GM12878 (cell line): Measurements from ENCODE around the gene PRDM16. TPM values are rescaled to one million over a fixed set of nuclear protein-coding genes. Genes with fewer than 3 reads are reported as not detected.

Experiments used
- ATAC-seq: fragments of 200-7000 bp; cut with Tn5 transposase; 3 replicates; pipeline ENCODE4 v1.9.1; 2020; ENCODE audit warnings: mild to moderate bottlenecking, moderate library complexity
- BruUV-seq: library from RNA; stranded (reverse); fragments of 400-500 nt; replicated peaks from 2 replicates; lab custom pipeline; 2021; lab: Mats Ljungman, UMichigan
- CTCF ChIA-PET: fragments of 300-600 bp; sonication (Branson Sonifier 250); formaldehyde crosslinking; extraction: SDS; loops from one replicate; lab custom pipeline; 2021; ENCODE audit warnings: inconsistent platforms; lab: Yijun Ruan, JAX
- POLR2A ChIA-PET: fragments of 350-600 bp; formaldehyde crosslinking; extraction: SDS; loops from one replicate; lab custom pipeline; 2021; ENCODE audit warnings: inconsistent platforms; lab: Charles Lee
- RAD21 ChIA-PET: fragments of 300-600 bp; sonication (Branson Sonifier 250); formaldehyde crosslinking; loops from one replicate; lab custom pipeline; 2023; ENCODE audit warnings: antibody characterized with exemption; ENCODE audit not compliant: unreplicated experiment; lab: Charles Lee
- SMC1A ChIA-PET: fragments of 300-600 bp; sonication (Branson Sonifier 250); formaldehyde crosslinking; loops from one replicate; lab custom pipeline; 2023; ENCODE audit not compliant: unreplicated experiment, uncharacterized antibody; lab: Charles Lee
- DNase-seq: peaks from one replicate; pipeline ENCODE4 v3.0.0-alpha.2; 2011; ENCODE audit warnings: low read depth, low spot score
- FAIRE-seq: peaks from 3 replicates; lab custom pipeline; 2011; peaks lifted over from hg19 to GRCh38; lab: Jason Lieb, UNC
- H2AFZ ChIP-seq: 2 replicates; pipeline ENCODE4 v1.6.0; 2011; ENCODE audit warnings: low read depth, low read length, control low read depth; ENCODE audit not compliant: control insufficient read depth
- H3K27ac ChIP-seq: 2 replicates; pipeline ENCODE4 v1.5.1; 2011; ENCODE audit warnings: control low read depth; ENCODE audit not compliant: control insufficient read depth, insufficient read depth
- H3K27me3 ChIP-seq, 2 experiments: replicated peaks in 1 of 2; 2 replicates each; pipeline versions ENCODE4 v1.6.0 to v1.6.1; 2011; ENCODE audit warnings: low read length in 1 of 2; ENCODE audit not compliant: control insufficient read depth in 2 of 2, insufficient read depth in 2 of 2
- H3K36me3 ChIP-seq, 2 experiments: 2 replicates each; pipeline ENCODE4 v1.5.1; 2011; ENCODE audit warnings: low read length in 1 of 2; ENCODE audit not compliant: control insufficient read depth in 2 of 2, insufficient read depth in 2 of 2
- H3K4me1 ChIP-seq: 2 replicates; pipeline ENCODE4 v1.6.1; 2011; ENCODE audit warnings: mild to moderate bottlenecking, low read length, moderate library complexity, mixed read lengths; ENCODE audit not compliant: control insufficient read depth, insufficient read depth
- H3K4me2 ChIP-seq: 2 replicates; pipeline ENCODE4 v1.6.0; 2011; ENCODE audit warnings: control low read depth; ENCODE audit not compliant: control insufficient read depth, insufficient read depth
- H3K4me3 ChIP-seq: fragments of 200-600 bp; sonication (generic); 2 replicates; pipeline ENCODE4 v1.5.1; 2016
- H3K79me2 ChIP-seq: 2 replicates; pipeline ENCODE4 v1.6.0; 2011; ENCODE audit warnings: low read length; ENCODE audit not compliant: control insufficient read depth, insufficient read depth
- H3K9ac ChIP-seq: 2 replicates; pipeline ENCODE4 v1.8.0; 2011; ENCODE audit warnings: low read length, control low read depth, mixed read lengths; ENCODE audit not compliant: control insufficient read depth, insufficient read depth
- H3K9me3 ChIP-seq: replicated peaks from 3 replicates; pipeline ENCODE4 v1.5.1; 2011; ENCODE audit warnings: mild to moderate bottlenecking, low read length; ENCODE audit not compliant: control insufficient read depth, insufficient read depth
- H4K20me1 ChIP-seq: 2 replicates; pipeline ENCODE4 v1.6.0; 2011; ENCODE audit not compliant: control insufficient read depth, insufficient read depth
- E2F8 ChIP-seq: fragments of 450-650 bp; IDR thresholded peaks from 2 replicates; pipeline ENCODE4 v1.6.1; 2018; ENCODE audit warnings: mild to moderate bottlenecking, low read depth, moderate library complexity; ENCODE audit not compliant: partially characterized antibody
- NFYB ChIP-seq: IDR thresholded peaks from 2 replicates; pipeline ENCODE4 v1.6.1; 2011; ENCODE audit warnings: low read depth, mild to moderate bottlenecking, low read length, improper control_type of control experiment, moderate library complexity; ENCODE audit not compliant: insufficient read depth
- NKRF ChIP-seq: fragments of 450-650 bp; conservative IDR thresholded peaks from 2 replicates; pipeline ENCODE4 v1.6.1; 2017; ENCODE audit warnings: mild to moderate bottlenecking, moderate library complexity
- PKNOX1 ChIP-seq: fragments of 450-650 bp; IDR thresholded peaks from 2 replicates; pipeline ENCODE4 v1.6.1; 2016; ENCODE audit warnings: mild to moderate bottlenecking
- SIN3A ChIP-seq: IDR thresholded peaks from 2 replicates; pipeline ENCODE4 v1.6.1; 2012; ENCODE audit warnings: low read depth, low read length, improper control_type of control experiment
- SMAD1 ChIP-seq: fragments of 450-650 bp; IDR thresholded peaks from 2 replicates; pipeline ENCODE4 v1.6.1; 2018; ENCODE audit warnings: mild to moderate bottlenecking, low read depth; ENCODE audit not compliant: partially characterized antibody
- SREBF2 ChIP-seq: IDR thresholded peaks from 2 replicates; pipeline ENCODE4 v1.6.1; 2012; ENCODE audit warnings: mild to moderate bottlenecking, low read length
- USF2 ChIP-seq: IDR thresholded peaks from 2 replicates; pipeline ENCODE4 v1.6.1; 2011; ENCODE audit warnings: low read depth, low read length, improper control_type of control experiment, borderline replicate concordance
- WGBS: methylation state at CpG from one replicate; pipeline ENCODE4 v1.1.6; 2016; ENCODE audit warnings: low lambda C conversion rate; ENCODE audit not compliant: insufficient replicate concordance, insufficient coverage; ENCODE audit errors: missing lambda C conversion rate; 5-methylcytosine and 5-hydroxymethylcytosine counted together
- in situ Hi-C: fragments of 300-500 bp; cut with MboI; formaldehyde crosslinking; loops from 9 replicates; pipeline ENCODE4 v1.14.3; 2018; ENCODE audit warnings: mixed read lengths
- intact Hi-C: fragments of 100-400 bp; cut with micrococcal nuclease; formaldehyde crosslinking; loops from one replicate; pipeline ENCODE4 v1.14.2; 2022; ENCODE audit not compliant: unreplicated experiment
- polyA plus RNA-seq, 11 experiments: library from polyadenylated mRNA; depleted of rRNA in 4 of 11; unstranded in 6 of 11; stranded (reverse) in 5 of 11; fragments of >200 nt; fragmentation: Nextera tagmentation in 4 of 11; fragmentation: Illumina TruSeq in 1 of 11; extraction: Ambion mirVana in 4 of 11; extraction: Trizol in 1 of 11; gene quantifications; 1 replicate in 1 of 11; 2 replicates in 10 of 11; pipeline versions ENCODE4 v1.2.1 to v1.2.3, GENCODE V29; 2011 to 2016; ENCODE audit warnings: inconsistent platforms in 2 of 11, missing spikeins in 2 of 11, low read depth in 1 of 11
- total RNA-seq, 4 experiments: library from RNA; depleted of rRNA in 3 of 4; stranded (reverse); fragments of >200 nt in 3 of 4; fragmentation: Illumina TruSeq in 1 of 4; extraction: Trizol in 1 of 4; gene quantifications; 2 replicates each; pipeline versions ENCODE4 v1.2.1 to v1.2.3, GENCODE V29; 2013 to 2021

PRDM16 gene
- total and polyA plus RNA-seq, 10 of the 15 experiments (the other 5 are each of a cell fraction or from before 2014, with no cell fraction given): 0.03 TPM; not detected in 9

- 36% methylated on average over 8 of the region's 8 CpGs for WGBS
- no peak for FAIRE-seq
- H3K27ac ChIP-seq: no peak overlapping the region
- no peak overlapping the region for H2AFZ ChIP-seq
- H3K27me3 ChIP-seq: no peaks in the 10 kb centered on the region
- intact Hi-C loops (no loop called here), in situ Hi-C loops (no loop called here)
- CTCF ChIA-PET: no interaction called here
- H3K4me3 ChIP-seq: no peak overlapping the region
- no peak overlapping the region for H3K9ac ChIP-seq
- no TSS peak for BruUV-seq
- POLR2A ChIA-PET: no interaction called here
- SMC1A ChIA-PET: no interaction called here
- H4K20me1 ChIP-seq: no peaks in the 10 kb centered on the region
- no peaks in the 10 kb centered on the region for H3K36me3 ChIP-seq
- no peak for TF ChIP-seq SIN3A
- TF ChIP-seq E2F8: no peak
- no peak for TF ChIP-seq USF2
- TF ChIP-seq NFYB: no peak
- no peak for TF ChIP-seq NKRF
- TF ChIP-seq SREBF2: no peak
- no peak for TF ChIP-seq PKNOX1
- TF ChIP-seq SMAD1: no peak
- ATAC-seq: no peak
- DNase-seq: no peak
- no peaks in the 10 kb centered on the region for H3K79me2 ChIP-seq
- H3K4me2 ChIP-seq: no peak overlapping the region
- no peaks in the 10 kb centered on the region for H3K4me1 ChIP-seq
- RAD21 ChIA-PET: no interaction called here
- no peaks in the 10 kb centered on the region for H3K9me3 ChIP-seq
These were observed 284.9 kb downstream of the PRDM16 start for GRCh38 chr1:3353876-3354275.
